H9 (cell line): ENCODE data around the gene GRIK4. TPM values are rescaled to one million over a fixed set of nuclear protein-coding genes. Genes with fewer than 3 reads are reported as not detected.

Source experiments
- DNase-seq: peaks from one replicate; pipeline ENCODE4 v3.0.0-alpha.2; 2017
- H2AFZ ChIP-seq: one replicate; pipeline ENCODE4 v1.6.1; 2013; ENCODE audit warnings: mild to moderate bottlenecking, low read length, control low read depth, moderate library complexity
- H2AK5ac ChIP-seq: 2 replicates; pipeline ENCODE4 v1.6.1; 2013; ENCODE audit warnings: low read length, control low read depth, mixed read lengths; ENCODE audit not compliant: insufficient read length
- H2BK120ac ChIP-seq: one replicate; pipeline ENCODE4 v1.6.1; 2013; ENCODE audit warnings: low read depth, mild to moderate bottlenecking, low read length, control low read depth, inconsistent platforms; ENCODE audit not compliant: poor library complexity, severe bottlenecking
- H2BK12ac ChIP-seq: 2 replicates; pipeline ENCODE4 v1.6.1; 2013; ENCODE audit warnings: low read length, control low read depth, mixed read lengths, low read depth; ENCODE audit not compliant: insufficient read length
- H2BK15ac ChIP-seq: 2 replicates; pipeline ENCODE4 v1.6.1; 2013; ENCODE audit warnings: low read depth, low read length, control low read depth
- H2BK20ac ChIP-seq: one replicate; pipeline ENCODE4 v1.6.1; 2013; ENCODE audit warnings: low read depth, mild to moderate bottlenecking, low read length, control low read depth, inconsistent platforms; ENCODE audit not compliant: poor library complexity, severe bottlenecking
- H2BK5ac ChIP-seq: 2 replicates; pipeline ENCODE4 v1.6.1; 2013; ENCODE audit warnings: low read length, control low read depth, mixed read lengths; ENCODE audit not compliant: insufficient read length
- H3K14ac ChIP-seq: 2 replicates; pipeline ENCODE4 v1.6.1; 2013; ENCODE audit warnings: low read length, control low read depth; ENCODE audit not compliant: insufficient read depth
- H3K18ac ChIP-seq: 2 replicates; pipeline ENCODE4 v1.6.1; 2013; ENCODE audit warnings: low read depth, mild to moderate bottlenecking, mixed read lengths, low read length, control low read depth; ENCODE audit not compliant: insufficient read length
- H3K23ac ChIP-seq: 2 replicates; pipeline ENCODE4 v1.6.1; 2013; ENCODE audit warnings: low read length, control low read depth, mixed read lengths, low read depth; ENCODE audit not compliant: insufficient read length
- H3K23me2 ChIP-seq: 2 replicates; pipeline ENCODE4 v1.6.1; 2013; ENCODE audit warnings: low read depth, mild to moderate bottlenecking, mixed read lengths, low read length, control low read depth; ENCODE audit not compliant: insufficient read length, poor library complexity, severe bottlenecking
- H3K27ac ChIP-seq: 2 replicates; pipeline ENCODE4 v1.5.1; 2013; ENCODE audit warnings: low read length, control low read depth, mixed read lengths, low read depth; ENCODE audit not compliant: insufficient read length
- H3K27me3 ChIP-seq: 2 replicates; pipeline ENCODE4 v1.6.1; 2013; ENCODE audit warnings: low read length, control low read depth, inconsistent platforms; ENCODE audit not compliant: insufficient read depth
- H3K4ac ChIP-seq: 2 replicates; pipeline ENCODE4 v1.6.1; 2013; ENCODE audit warnings: low read depth, mild to moderate bottlenecking, control low read depth, inconsistent platforms, low read length, moderate library complexity
- H3K4me1 ChIP-seq: 2 replicates; pipeline ENCODE4 v1.6.1; 2013; ENCODE audit warnings: low read length, control low read depth, inconsistent platforms; ENCODE audit not compliant: insufficient read depth
- H3K4me2 ChIP-seq: 2 replicates; pipeline ENCODE4 v1.6.1; 2013; ENCODE audit warnings: low read length, control low read depth, mixed read lengths; ENCODE audit not compliant: insufficient read length, insufficient read depth
- H3K56ac ChIP-seq: 2 replicates; pipeline ENCODE4 v1.6.1; 2013; ENCODE audit warnings: low read depth, mild to moderate bottlenecking, mixed read lengths, low read length, control low read depth; ENCODE audit not compliant: insufficient read length
- H3K79me1 ChIP-seq: 2 replicates; pipeline ENCODE4 v1.6.1; 2013; ENCODE audit warnings: low read depth, mild to moderate bottlenecking, moderate library complexity, low read length, control low read depth, inconsistent platforms; ENCODE audit not compliant: insufficient read depth, poor library complexity, severe bottlenecking
- H3K79me2 ChIP-seq: 2 replicates; pipeline ENCODE4 v1.6.1; 2013; ENCODE audit warnings: low read length, control low read depth, inconsistent platforms; ENCODE audit not compliant: insufficient read depth
- H3K9ac ChIP-seq: 2 replicates; pipeline ENCODE4 v1.6.1; 2013; ENCODE audit warnings: low read length, control low read depth, mixed read lengths; ENCODE audit not compliant: insufficient read length; ENCODE audit errors: extremely low read depth
- H3K9me3 ChIP-seq: one replicate; pipeline ENCODE4 v1.6.1; 2013; ENCODE audit warnings: low read depth, low read length, inconsistent platforms; ENCODE audit not compliant: control insufficient read depth
- H3T11ph ChIP-seq: one replicate; pipeline ENCODE4 v1.6.1; 2013; ENCODE audit warnings: mild to moderate bottlenecking, low read length, control low read depth, inconsistent platforms
- H4K20me1 ChIP-seq: one replicate; pipeline ENCODE4 v1.6.1; 2013; ENCODE audit not compliant: control insufficient read depth, insufficient read length, insufficient read depth
- H4K5ac ChIP-seq: 2 replicates; pipeline ENCODE4 v1.6.1; 2013; ENCODE audit warnings: low read depth, mild to moderate bottlenecking, mixed read lengths, low read length, control low read depth; ENCODE audit not compliant: insufficient read length
- H4K8ac ChIP-seq: replicated peaks from 2 replicates; pipeline ENCODE4 v1.6.1; 2013; ENCODE audit warnings: low read length, control low read depth, mixed read lengths, low read depth; ENCODE audit not compliant: insufficient read length
- H4K91ac ChIP-seq: 2 replicates; pipeline ENCODE4 v1.6.1; 2013; ENCODE audit warnings: low read depth, mild to moderate bottlenecking, moderate library complexity, mixed read lengths, low read length, control low read depth; ENCODE audit not compliant: insufficient read length
- H3K27ac Mint-ChIP-seq, 3 experiments: 2 replicates in 2 of 3; 3 replicates in 1 of 3; pipeline ENCODE4 v1.8.0; 2020 to 2021; ENCODE audit warnings: mixed read lengths in 3 of 3, mild to moderate bottlenecking in 1 of 3, moderate library complexity in 1 of 3
- H3K27me3 Mint-ChIP-seq: 2 replicates; pipeline ENCODE4 v1.8.0; 2021; ENCODE audit warnings: low read depth, mild to moderate bottlenecking, moderate library complexity, mixed read lengths
- H3K36me3 Mint-ChIP-seq, 3 experiments: 2 replicates in 2 of 3; 3 replicates in 1 of 3; pipeline ENCODE4 v1.8.0; 2020 to 2021; ENCODE audit warnings: low read depth in 3 of 3, mixed read lengths in 3 of 3; ENCODE audit not compliant: insufficient read depth in 1 of 3
- H3K4me1 Mint-ChIP-seq, 2 experiments: 2 replicates each; pipeline ENCODE4 v1.8.0; 2020; ENCODE audit warnings: mixed read lengths in 2 of 2
- H3K4me3 Mint-ChIP-seq, 2 experiments: 2 replicates in 1 of 2; 3 replicates in 1 of 2; pipeline ENCODE4 v1.8.0; 2020 to 2021; ENCODE audit warnings: mild to moderate bottlenecking in 2 of 2, mixed read lengths in 2 of 2, moderate library complexity in 1 of 2
- H3K9me3 Mint-ChIP-seq, 2 experiments: 2 replicates in 1 of 2; 3 replicates in 1 of 2; pipeline ENCODE4 v1.8.0; 2020; ENCODE audit warnings: mild to moderate bottlenecking in 2 of 2, mixed read lengths in 2 of 2, moderate library complexity in 1 of 2
- WGBS: extraction: QIAGEN DNeasy Blood & Tissue Kit; methylation state at CpG from one replicate; pipeline ENCODE4 v1.1.7; 2013; ENCODE audit warnings: missing lambda C conversion rate, low lambda C conversion rate, mixed read lengths; ENCODE audit not compliant: insufficient read length; ENCODE audit errors: extremely low coverage; 5-methylcytosine and 5-hydroxymethylcytosine counted together
- total RNA-seq: library from RNA; stranded (reverse); gene quantifications from 2 replicates; pipeline ENCODE4 v1.2.1, GENCODE V29; 2021
- TF ChIP-seq, protein P1 (sequence below): fragments of 200-600 bp; sonication (generic); conservative IDR thresholded peaks from 3 replicates; pipeline ENCODE4 v1.8.0; 2021; ENCODE audit warnings: antibody characterized with exemption, mild to moderate bottlenecking

The GRIK4 gene
- total RNA-seq, 1 experiment from 2014 or later, result 2.3 TPM

DNA sequence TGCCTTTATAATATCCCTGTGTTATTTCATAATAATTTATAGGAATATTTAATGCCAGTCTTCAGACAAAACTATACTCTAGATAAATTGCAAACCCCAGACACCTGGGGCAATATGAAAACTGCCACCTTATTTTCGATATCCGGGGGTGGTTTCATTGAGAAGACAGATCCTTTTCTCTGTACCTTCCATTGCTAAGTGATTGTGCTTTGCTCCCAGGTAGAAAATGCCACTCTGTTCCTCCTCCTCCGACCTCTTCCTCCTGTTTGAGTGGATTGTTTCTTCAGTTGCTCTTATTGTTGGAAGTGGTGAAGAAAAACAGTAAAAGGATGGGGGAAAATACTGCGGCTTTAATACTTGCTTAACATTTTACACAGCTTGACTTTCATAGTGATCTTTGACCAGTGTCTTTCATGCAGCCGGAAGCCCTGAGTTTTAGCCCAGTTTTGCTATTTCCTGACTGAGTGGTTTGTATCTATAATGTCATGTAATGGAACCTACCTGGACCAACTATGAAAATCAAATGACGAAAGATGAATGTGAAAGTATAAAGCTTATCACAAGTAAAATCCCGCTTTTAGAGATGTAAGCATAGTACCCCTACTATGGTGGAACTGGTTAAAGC is 5.6 kb upstream of the GRIK4 start:
- H4K20me1 ChIP-seq, result no peaks in the 10 kb centered on the region
- Mint-ChIP-seq H3K9me3 (no peaks in the 10 kb centered on the region), H3K27me3 (peaks cover 31% of the 10 kb centered on the region), H3K27ac (no peak overlapping the region), H3K36me3 (no peaks in the 10 kb centered on the region), H3K4me1 (peaks cover 27 to 38% of the 10 kb centered on the region in 2 experiments), H3K4me3 (no peak overlapping the region)
- H3K79me1 ChIP-seq, result no peaks in the 10 kb centered on the region
- DNase-seq, result no peak
- peaks cover 4% of the 10 kb centered on the region; the same call in 1 of the 2 replicates for H3K4me1 ChIP-seq
- no peak overlapping the region for H2AK5ac ChIP-seq
- no peak overlapping the region for H3K4ac ChIP-seq
- H3K9ac ChIP-seq, result no peak overlapping the region
- H3K79me2 ChIP-seq, result no peaks in the 10 kb centered on the region
- H4K5ac ChIP-seq, result no peak overlapping the region
- no CpG with 5 or more reads among the region's 7 CpGs for WGBS
- no peak overlapping the region for H2BK15ac ChIP-seq
- H4K91ac ChIP-seq, result no peak overlapping the region
- H2BK120ac ChIP-seq, result no peak overlapping the region
- H3K56ac ChIP-seq, result no peak overlapping the region
- H2AFZ ChIP-seq, result no peak overlapping the region
- no peak overlapping the region for H3K4me2 ChIP-seq
- no peaks in the 10 kb centered on the region for H3K9me3 ChIP-seq
- H2BK5ac ChIP-seq, result no peak overlapping the region
- H3K18ac ChIP-seq, result no peak overlapping the region
- H3K23ac ChIP-seq, result no peak overlapping the region
- no peak overlapping the region for H4K8ac ChIP-seq
- H2BK12ac ChIP-seq, result no peak overlapping the region
- H3K14ac ChIP-seq, result no peak overlapping the region
- no peak overlapping the region for H3T11ph ChIP-seq
- no peaks in the 10 kb centered on the region; the same call in 1 of the 2 replicates for H3K27me3 ChIP-seq
- TF ChIP-seq, protein P1, sequence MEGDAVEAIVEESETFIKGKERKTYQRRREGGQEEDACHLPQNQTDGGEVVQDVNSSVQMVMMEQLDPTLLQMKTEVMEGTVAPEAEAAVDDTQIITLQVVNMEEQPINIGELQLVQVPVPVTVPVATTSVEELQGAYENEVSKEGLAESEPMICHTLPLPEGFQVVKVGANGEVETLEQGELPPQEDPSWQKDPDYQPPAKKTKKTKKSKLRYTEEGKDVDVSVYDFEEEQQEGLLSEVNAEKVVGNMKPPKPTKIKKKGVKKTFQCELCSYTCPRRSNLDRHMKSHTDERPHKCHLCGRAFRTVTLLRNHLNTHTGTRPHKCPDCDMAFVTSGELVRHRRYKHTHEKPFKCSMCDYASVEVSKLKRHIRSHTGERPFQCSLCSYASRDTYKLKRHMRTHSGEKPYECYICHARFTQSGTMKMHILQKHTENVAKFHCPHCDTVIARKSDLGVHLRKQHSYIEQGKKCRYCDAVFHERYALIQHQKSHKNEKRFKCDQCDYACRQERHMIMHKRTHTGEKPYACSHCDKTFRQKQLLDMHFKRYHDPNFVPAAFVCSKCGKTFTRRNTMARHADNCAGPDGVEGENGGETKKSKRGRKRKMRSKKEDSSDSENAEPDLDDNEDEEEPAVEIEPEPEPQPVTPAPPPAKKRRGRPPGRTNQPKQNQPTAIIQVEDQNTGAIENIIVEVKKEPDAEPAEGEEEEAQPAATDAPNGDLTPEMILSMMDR, result no peak
- H3K27ac ChIP-seq, result no peak overlapping the region
- H2BK20ac ChIP-seq, result no peak overlapping the region
- no peaks in the 10 kb centered on the region for H3K23me2 ChIP-seq
